Kidney (tissue), 14 donors: ENCODE data around the gene PROZ. TPM values are rescaled to one million over a fixed set of nuclear protein-coding genes. Genes with fewer than 3 reads are reported as not detected.

Experiments used
- DNase-seq, 5 donors: peaks; one replicate each; pipeline ENCODE4 v3.0.0-alpha.2; 2013 to 2020
- FAIRE-seq: peaks from 2 replicates; lab custom pipeline; 2012; peaks lifted over from hg19 to GRCh38; lab: Jason Lieb, UNC
- H3K27ac ChIP-seq, 2 donors: one replicate each; pipeline ENCODE4 v1.7.0; 2013; ENCODE audit warnings: low read depth in 2 of 2, low read length in 2 of 2, inconsistent platforms in 1 of 2
- H3K27me3 ChIP-seq: one replicate; pipeline ENCODE4 v1.7.1; 2013; ENCODE audit warnings: low read length, inconsistent platforms; ENCODE audit not compliant: control insufficient read depth, insufficient read depth
- H3K36me3 ChIP-seq, 3 donors: one replicate each; pipeline versions ENCODE4 v1.7.0 to v1.7.1; 2013; ENCODE audit warnings: low read length in 3 of 3, control low read depth in 1 of 3, inconsistent platforms in 1 of 3; ENCODE audit not compliant: insufficient read depth in 3 of 3, control insufficient read depth in 2 of 3
- H3K4me1 ChIP-seq, 3 donors: one replicate each; pipeline versions ENCODE4 v1.7.0 to v1.7.1; 2013; ENCODE audit warnings: low read length in 3 of 3, inconsistent platforms in 1 of 3, low read depth in 1 of 3; ENCODE audit not compliant: control insufficient read depth in 2 of 3, insufficient read depth in 2 of 3
- H3K4me3 ChIP-seq, 3 donors: one replicate each; pipeline versions ENCODE4 v1.7.0 to v1.8.1; 2013; ENCODE audit warnings: low read length in 3 of 3, control low read depth in 1 of 3, inconsistent platforms in 1 of 3
- H3K9ac ChIP-seq, 3 donors: one replicate each; pipeline versions ENCODE4 v1.7.0 to v1.7.1; 2013; ENCODE audit warnings: low read length in 3 of 3, control low read depth in 1 of 3, inconsistent platforms in 1 of 3
- H3K9me3 ChIP-seq, 3 donors: one replicate each; pipeline versions ENCODE4 v1.7.0 to v1.7.1; 2013; ENCODE audit warnings: low read length in 3 of 3, control low read depth in 1 of 3, inconsistent platforms in 1 of 3; ENCODE audit not compliant: control insufficient read depth in 2 of 3, insufficient read depth in 1 of 3
- CTCF ChIP-seq: IDR thresholded peaks from 3 replicates; pipeline ENCODE4 v1.5.1; 2012; ENCODE audit warnings: mild to moderate bottlenecking, moderate library complexity, borderline replicate concordance; ENCODE audit not compliant: insufficient read depth; ENCODE audit errors: extremely low read depth
- intact Hi-C: fragments of 100-400 bp; cut with DNase I; formaldehyde crosslinking; loops from one replicate; pipeline ENCODE4 v1.11.1; 2022
- polyA plus RNA-seq: library from polyadenylated mRNA; stranded (reverse); fragments of 350-450 nt; fragmentation: Illumina TruSeq; extraction: RNeasy Lipid Tissue Mini Kit (QIAGEN cat#74804); gene quantifications from one replicate; pipeline ENCODE4 v1.2.3, GENCODE V29; 2014; ENCODE audit warnings: low read depth, low replicate concordance; ENCODE audit not compliant: insufficient read depth
- total RNA-seq: library from RNA; stranded (reverse); fragmentation: NEBNext Ultra II Directional; extraction: Animal tissue kit (Norgen Biotek cat#: 25700); gene quantifications from one replicate; pipeline ENCODE4 v1.2.1, GENCODE V29; 2021
- donor health status: control.
- donor health status: control.
- donor health status: control.
- donor health status: control.
- donor health status: control.
- donor health status: DM: yes; HTN: yes; CAD: no.
- donor health status: Normal renal cell carcinoma (clear cell type).

Gene PROZ
- total and polyA plus RNA-seq, 2 donors from 2014 or later = 20.0 TPM; not detected in 1

DNA sequence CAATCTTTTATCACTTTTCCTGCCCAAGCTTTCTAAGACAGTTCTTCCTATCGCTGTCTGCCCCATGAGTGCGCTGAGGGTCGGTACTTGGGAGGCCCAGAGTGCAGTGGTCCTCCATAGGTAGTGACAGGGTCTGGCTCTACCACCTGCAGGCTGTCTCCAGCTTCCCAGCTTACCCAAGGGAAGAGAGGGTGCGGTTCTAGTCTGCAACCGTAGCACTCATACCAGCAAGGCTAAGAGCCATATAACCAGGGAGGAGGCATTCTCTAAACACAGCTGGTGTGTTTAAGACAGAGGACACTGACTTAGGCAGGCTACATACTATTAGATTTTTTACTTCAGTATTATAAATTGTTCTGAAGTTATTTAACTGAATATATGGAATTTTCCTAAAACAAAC, 8.2 kb downstream of the PROZ start:
- no peaks in the 10 kb centered on the region for H3K9me3 ChIP-seq

GRCh38 chr13:113167155-113167554, 8.7 kb downstream of the PROZ start:
- no peak overlapping the region for H3K4me3 ChIP-seq
- no peaks in the 10 kb centered on the region for H3K9me3 ChIP-seq
- TF ChIP-seq CTCF = no peak
- intact Hi-C loops = no loop called here
- H3K9ac ChIP-seq = no peak overlapping the region
- no peaks in the 10 kb centered on the region for H3K27me3 ChIP-seq
- FAIRE-seq (no peak), DNase-seq (no peak)
- H3K4me1 ChIP-seq = peaks cover 0 to 9% (median 0%) of the 10 kb centered on the region in 3 donors
- peaks cover 0 to 5% (median 4%) of the 10 kb centered on the region in 3 donors for H3K36me3 ChIP-seq
- no peak overlapping the region for H3K27ac ChIP-seq

More for the DNA sequence above, 8.2 kb downstream of the PROZ start:
- intact Hi-C loops = no loop called here
- H3K4me3 ChIP-seq = no peak overlapping the region
- peaks cover 0 to 4% (median 2%) of the 10 kb centered on the region in 3 donors for H3K36me3 ChIP-seq
- TF ChIP-seq CTCF = no peak
- DNase-seq (no peak), FAIRE-seq (no peak)
- H3K4me1 ChIP-seq = peaks cover 0 to 9% (median 0%) of the 10 kb centered on the region in 3 donors
- no peak overlapping the region for H3K9ac ChIP-seq
- no peaks in the 10 kb centered on the region for H3K27me3 ChIP-seq
- no peak overlapping the region for H3K27ac ChIP-seq

GRCh38 chr13:113167575-113167974, 9.1 kb downstream of the PROZ start:
- Histone ChIP-seq H3K4me3 (no peak overlapping the region), H3K9me3 (no peaks in the 10 kb centered on the region), H3K36me3 (peaks cover 0 to 5% (median 4%) of the 10 kb centered on the region in 3 donors), H3K9ac (no peak overlapping the region), H3K4me1 (peaks cover 0 to 9% (median 4%) of the 10 kb centered on the region in 3 donors), H3K27ac (no peak overlapping the region), H3K27me3 (no peaks in the 10 kb centered on the region)
- DNase-seq (no peak), FAIRE-seq (no peak)
- intact Hi-C loops = no loop called here
- TF ChIP-seq CTCF = no peak

GRCh38 chr13:113168211-113168610, 9.8 kb downstream of the PROZ start:
- peaks cover 0 to 12% (median 5%) of the 10 kb centered on the region in 3 donors for H3K4me1 ChIP-seq
- no peak overlapping the region for H3K27ac ChIP-seq
- no peaks in the 10 kb centered on the region for H3K9me3 ChIP-seq
- FAIRE-seq = no peak
- peaks cover 0 to 5% (median 4%) of the 10 kb centered on the region in 3 donors for H3K36me3 ChIP-seq
- H3K27me3 ChIP-seq = no peaks in the 10 kb centered on the region
- H3K4me3 ChIP-seq = no peak overlapping the region
- no peak overlapping the region for H3K9ac ChIP-seq
- no peak for TF ChIP-seq CTCF
- intact Hi-C loops = no loop called here
- DNase-seq = no peak
